SK-N-SH treated with all-trans-retinoic acid at 6 μM for 48 hours (cell line): Measurements from ENCODE around the gene DFFA.

Source experiments
- ARNTL ChIP-seq: fragments of 450-650 bp; formaldehyde crosslinking; IDR thresholded peaks from 2 replicates; pipeline ENCODE4 v1.5.0; 2020; ENCODE audit warnings: low read depth, mild to moderate bottlenecking, moderate library complexity, borderline replicate concordance
- CSDC2 ChIP-seq: fragments of 250-450 bp; sonication (Bioruptor Pico); IDR thresholded peaks from 2 replicates; pipeline ENCODE4 v1.5.0; 2020; ENCODE audit warnings: mild to moderate bottlenecking, moderate library complexity
- ESRRG ChIP-seq: fragments of 250-450 bp; sonication (Bioruptor Pico); IDR thresholded peaks from 2 replicates; pipeline ENCODE4 v1.6.1; 2021; ENCODE audit warnings: mild to moderate bottlenecking
- GLIS3 ChIP-seq: fragments of 250-450 bp; sonication (Bioruptor Pico); IDR thresholded peaks from 2 replicates; pipeline ENCODE4 v1.5.0; 2020; ENCODE audit warnings: mild to moderate bottlenecking, moderate library complexity
- OSR1 ChIP-seq: fragments of 250-450 bp; sonication (Bioruptor Pico); IDR thresholded peaks from 2 replicates; pipeline ENCODE4 v1.8.0; 2022; ENCODE audit warnings: moderate library complexity, mild to moderate bottlenecking, inconsistent platforms
- SNAI2 ChIP-seq: fragments of 250-450 bp; sonication (Bioruptor Pico); IDR thresholded peaks from 2 replicates; pipeline ENCODE4 v1.5.0; 2020; ENCODE audit warnings: mild to moderate bottlenecking, moderate library complexity
- ZFP3 ChIP-seq: fragments of 250-450 bp; sonication (Bioruptor Pico); IDR thresholded peaks from 2 replicates; pipeline ENCODE4 v1.5.0; 2020; ENCODE audit warnings: mild to moderate bottlenecking, moderate library complexity
- TF ChIP-seq, protein P1 (sequence below): fragments of 250-450 bp; sonication (Bioruptor Pico); IDR thresholded peaks from 2 replicates; pipeline ENCODE4 v1.8.0; 2021; ENCODE audit warnings: low read depth, mild to moderate bottlenecking, moderate library complexity, borderline replicate concordance
- TF ChIP-seq, protein P2 (sequence below): fragments of 250-450 bp; sonication (Bioruptor Pico); IDR thresholded peaks from 2 replicates; pipeline ENCODE4 v1.5.1; 2021; ENCODE audit warnings: mild to moderate bottlenecking, moderate library complexity
- TF ChIP-seq, protein P3 (sequence below): fragments of 250-450 bp; sonication (Bioruptor Pico); IDR thresholded peaks from 2 replicates; pipeline ENCODE4 v1.5.1; 2020; ENCODE audit warnings: low read depth, mild to moderate bottlenecking, moderate library complexity
- TF ChIP-seq, protein P4 (sequence below): fragments of 250-450 bp; sonication (Bioruptor Pico); IDR thresholded peaks from 2 replicates; pipeline ENCODE4 v1.8.0; 2020; ENCODE audit warnings: mild to moderate bottlenecking, moderate library complexity, borderline replicate concordance

DNA sequence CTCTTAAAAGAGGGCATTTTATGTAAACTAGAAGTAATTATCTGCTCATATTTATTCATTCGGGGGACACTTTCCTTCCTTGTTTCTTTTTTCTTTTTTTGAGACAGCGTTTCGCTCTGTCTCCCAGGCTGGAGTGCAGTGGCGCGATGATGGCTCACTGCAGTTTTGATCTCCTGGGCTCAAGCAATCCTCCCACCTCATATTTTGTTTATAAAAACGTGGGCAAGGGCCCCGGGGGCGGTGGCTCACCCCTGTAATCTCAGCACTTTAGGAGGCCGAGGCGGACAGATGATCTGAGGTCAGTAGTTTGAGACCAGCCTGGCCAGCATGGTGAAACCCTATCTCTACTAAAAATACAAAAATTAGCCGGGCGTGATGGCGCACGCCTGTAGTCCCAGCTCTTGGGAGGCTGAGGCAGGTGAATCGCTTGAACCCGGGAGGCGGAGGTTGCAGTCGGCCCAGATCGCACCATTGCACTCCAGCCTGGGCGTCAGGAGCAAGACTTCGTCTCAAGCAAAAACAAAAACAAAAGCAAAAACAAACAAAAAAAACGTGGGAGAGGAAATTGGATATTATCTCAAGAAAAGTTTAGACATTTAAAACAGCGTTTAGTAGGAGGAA lies 926 bp upstream of the DFFA start:
- TF ChIP-seq OSR1 (CRISPR knock-in tag): no peak
- TF ChIP-seq, protein P1, sequence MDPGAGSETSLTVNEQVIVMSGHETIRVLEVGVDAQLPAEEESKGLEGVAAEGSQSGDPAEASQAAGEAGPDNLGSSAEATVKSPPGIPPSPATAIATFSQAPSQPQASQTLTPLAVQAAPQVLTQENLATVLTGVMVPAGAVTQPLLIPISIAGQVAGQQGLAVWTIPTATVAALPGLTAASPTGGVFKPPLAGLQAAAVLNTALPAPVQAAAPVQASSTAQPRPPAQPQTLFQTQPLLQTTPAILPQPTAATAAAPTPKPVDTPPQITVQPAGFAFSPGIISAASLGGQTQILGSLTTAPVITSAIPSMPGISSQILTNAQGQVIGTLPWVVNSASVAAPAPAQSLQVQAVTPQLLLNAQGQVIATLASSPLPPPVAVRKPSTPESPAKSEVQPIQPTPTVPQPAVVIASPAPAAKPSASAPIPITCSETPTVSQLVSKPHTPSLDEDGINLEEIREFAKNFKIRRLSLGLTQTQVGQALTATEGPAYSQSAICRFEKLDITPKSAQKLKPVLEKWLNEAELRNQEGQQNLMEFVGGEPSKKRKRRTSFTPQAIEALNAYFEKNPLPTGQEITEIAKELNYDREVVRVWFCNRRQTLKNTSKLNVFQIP (CRISPR knock-in tag): no peak
- no peak for TF ChIP-seq ZFP3 (CRISPR knock-in tag)
- TF ChIP-seq GLIS3 (CRISPR knock-in tag): no peak
- no peak for TF ChIP-seq ARNTL (CRISPR knock-in tag)
- TF ChIP-seq, protein P2, sequence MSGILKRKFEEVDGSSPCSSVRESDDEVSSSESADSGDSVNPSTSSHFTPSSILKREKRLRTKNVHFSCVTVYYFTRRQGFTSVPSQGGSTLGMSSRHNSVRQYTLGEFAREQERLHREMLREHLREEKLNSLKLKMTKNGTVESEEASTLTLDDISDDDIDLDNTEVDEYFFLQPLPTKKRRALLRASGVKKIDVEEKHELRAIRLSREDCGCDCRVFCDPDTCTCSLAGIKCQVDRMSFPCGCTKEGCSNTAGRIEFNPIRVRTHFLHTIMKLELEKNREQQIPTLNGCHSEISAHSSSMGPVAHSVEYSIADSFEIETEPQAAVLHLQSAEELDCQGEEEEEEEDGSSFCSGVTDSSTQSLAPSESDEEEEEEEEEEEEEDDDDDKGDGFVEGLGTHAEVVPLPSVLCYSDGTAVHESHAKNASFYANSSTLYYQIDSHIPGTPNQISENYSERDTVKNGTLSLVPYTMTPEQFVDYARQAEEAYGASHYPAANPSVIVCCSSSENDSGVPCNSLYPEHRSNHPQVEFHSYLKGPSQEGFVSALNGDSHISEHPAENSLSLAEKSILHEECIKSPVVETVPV (CRISPR knock-in tag): no peak
- no peak for TF ChIP-seq ESRRG (CRISPR knock-in tag)
- TF ChIP-seq, protein P3, sequence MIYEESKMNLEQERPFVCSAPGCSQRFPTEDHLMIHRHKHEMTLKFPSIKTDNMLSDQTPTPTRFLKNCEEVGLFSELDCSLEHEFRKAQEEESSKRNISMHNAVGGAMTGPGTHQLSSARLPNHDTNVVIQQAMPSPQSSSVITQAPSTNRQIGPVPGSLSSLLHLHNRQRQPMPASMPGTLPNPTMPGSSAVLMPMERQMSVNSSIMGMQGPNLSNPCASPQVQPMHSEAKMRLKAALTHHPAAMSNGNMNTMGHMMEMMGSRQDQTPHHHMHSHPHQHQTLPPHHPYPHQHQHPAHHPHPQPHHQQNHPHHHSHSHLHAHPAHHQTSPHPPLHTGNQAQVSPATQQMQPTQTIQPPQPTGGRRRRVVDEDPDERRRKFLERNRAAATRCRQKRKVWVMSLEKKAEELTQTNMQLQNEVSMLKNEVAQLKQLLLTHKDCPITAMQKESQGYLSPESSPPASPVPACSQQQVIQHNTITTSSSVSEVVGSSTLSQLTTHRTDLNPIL (CRISPR knock-in tag): no peak
- no peak for TF ChIP-seq CSDC2
- no peak for TF ChIP-seq SNAI2 (CRISPR knock-in tag)
- TF ChIP-seq, protein P4, sequence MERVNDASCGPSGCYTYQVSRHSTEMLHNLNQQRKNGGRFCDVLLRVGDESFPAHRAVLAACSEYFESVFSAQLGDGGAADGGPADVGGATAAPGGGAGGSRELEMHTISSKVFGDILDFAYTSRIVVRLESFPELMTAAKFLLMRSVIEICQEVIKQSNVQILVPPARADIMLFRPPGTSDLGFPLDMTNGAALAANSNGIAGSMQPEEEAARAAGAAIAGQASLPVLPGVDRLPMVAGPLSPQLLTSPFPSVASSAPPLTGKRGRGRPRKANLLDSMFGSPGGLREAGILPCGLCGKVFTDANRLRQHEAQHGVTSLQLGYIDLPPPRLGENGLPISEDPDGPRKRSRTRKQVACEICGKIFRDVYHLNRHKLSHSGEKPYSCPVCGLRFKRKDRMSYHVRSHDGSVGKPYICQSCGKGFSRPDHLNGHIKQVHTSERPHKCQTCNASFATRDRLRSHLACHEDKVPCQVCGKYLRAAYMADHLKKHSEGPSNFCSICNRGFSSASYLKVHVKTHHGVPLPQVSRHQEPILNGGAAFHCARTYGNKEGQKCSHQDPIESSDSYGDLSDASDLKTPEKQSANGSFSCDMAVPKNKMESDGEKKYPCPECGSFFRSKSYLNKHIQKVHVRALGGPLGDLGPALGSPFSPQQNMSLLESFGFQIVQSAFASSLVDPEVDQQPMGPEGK (CRISPR knock-in tag): no peak
